GM12872 (cell line): Measurements from ENCODE around the gene TAF1B.

ENCODE experiments used
- TF ChIP-seq, protein P1 (sequence below): IDR thresholded peaks from 3 replicates; pipeline ENCODE4 v1.5.1; 2011; ENCODE audit warnings: low read depth, mild to moderate bottlenecking, low read length, moderate library complexity; ENCODE audit not compliant: insufficient read depth

TAF1B gene

GRCh38 chr2:9843229-9844035 lies at the start of gene TAF1B:
TAF1B (plus strand) TSS chr2:9843474; CDS start chr2:9843542, 68 bp downstream.
- TF ChIP-seq, protein P1, sequence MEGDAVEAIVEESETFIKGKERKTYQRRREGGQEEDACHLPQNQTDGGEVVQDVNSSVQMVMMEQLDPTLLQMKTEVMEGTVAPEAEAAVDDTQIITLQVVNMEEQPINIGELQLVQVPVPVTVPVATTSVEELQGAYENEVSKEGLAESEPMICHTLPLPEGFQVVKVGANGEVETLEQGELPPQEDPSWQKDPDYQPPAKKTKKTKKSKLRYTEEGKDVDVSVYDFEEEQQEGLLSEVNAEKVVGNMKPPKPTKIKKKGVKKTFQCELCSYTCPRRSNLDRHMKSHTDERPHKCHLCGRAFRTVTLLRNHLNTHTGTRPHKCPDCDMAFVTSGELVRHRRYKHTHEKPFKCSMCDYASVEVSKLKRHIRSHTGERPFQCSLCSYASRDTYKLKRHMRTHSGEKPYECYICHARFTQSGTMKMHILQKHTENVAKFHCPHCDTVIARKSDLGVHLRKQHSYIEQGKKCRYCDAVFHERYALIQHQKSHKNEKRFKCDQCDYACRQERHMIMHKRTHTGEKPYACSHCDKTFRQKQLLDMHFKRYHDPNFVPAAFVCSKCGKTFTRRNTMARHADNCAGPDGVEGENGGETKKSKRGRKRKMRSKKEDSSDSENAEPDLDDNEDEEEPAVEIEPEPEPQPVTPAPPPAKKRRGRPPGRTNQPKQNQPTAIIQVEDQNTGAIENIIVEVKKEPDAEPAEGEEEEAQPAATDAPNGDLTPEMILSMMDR: peak; percentile 27; the same call in 2 of the 3 replicates

DNA sequence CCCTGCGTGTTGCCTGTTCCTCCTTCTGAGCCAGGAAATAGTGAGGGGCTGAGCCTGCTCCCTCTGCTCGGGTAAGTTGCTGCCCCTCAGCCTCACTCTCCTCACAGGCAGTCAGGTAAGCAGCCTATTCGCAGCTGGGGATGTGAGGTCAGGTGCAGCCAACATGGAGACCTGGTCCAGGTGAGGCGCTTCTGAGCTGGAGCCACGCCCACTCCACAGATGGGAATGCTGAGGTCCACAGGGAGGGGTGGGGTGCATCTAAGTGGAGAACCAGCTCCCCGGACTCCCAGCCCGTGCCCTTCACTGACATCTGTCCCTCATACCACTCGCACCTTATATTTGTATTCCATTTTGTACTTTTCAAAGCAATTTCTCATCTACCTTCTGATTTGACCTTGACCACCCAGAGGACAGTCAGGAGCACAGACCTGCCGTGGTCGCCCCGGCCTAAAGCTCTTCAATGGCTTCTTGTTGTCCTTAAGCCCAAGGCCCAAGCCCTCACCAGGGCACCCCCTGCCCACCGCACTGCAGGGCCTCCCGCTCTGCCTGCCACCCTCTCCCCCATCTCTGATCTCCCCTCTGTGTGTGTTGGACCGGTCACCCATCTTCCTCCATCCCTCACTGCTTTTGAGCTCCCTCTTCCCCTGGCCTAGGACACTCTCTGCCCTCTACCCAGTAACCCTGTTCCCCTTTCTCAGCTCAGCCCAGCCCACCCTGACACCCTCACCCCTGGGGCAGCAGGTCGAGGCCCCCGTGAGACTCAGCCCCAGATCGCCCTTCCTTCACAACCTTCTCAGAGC lies 49.2 kb upstream of the TAF1B start:
- TF ChIP-seq, protein P1: no peak

DNA sequence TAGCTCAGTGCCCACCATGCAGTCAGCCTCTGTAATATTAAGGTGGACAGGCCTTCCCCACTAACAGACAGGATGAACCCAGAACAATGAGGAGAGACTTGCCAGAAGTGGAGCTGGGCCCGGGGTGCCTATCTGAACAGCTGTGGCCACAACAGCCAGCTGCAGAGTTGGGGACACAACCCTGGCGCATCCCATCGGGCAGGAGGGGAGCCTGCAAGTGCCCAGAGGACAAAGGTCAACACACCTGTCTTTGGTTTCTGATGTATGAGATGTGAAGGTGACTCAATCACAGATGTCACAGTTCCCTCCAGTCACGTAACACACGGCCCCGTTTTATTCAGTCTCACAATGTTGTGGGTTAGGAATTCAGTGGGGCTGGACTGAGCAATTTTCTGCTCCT lies 48.2 kb upstream of the TAF1B start:
- TF ChIP-seq, protein P1: no peak

GRCh38 chr2:9796056-9797010 lies 46.9 kb upstream of the TAF1B start:
- TF ChIP-seq, protein P1: no peak

GRCh38 chr2:9797086-9797485 lies 46.2 kb upstream of the TAF1B start:
- TF ChIP-seq, protein P1: no peak

DNA sequence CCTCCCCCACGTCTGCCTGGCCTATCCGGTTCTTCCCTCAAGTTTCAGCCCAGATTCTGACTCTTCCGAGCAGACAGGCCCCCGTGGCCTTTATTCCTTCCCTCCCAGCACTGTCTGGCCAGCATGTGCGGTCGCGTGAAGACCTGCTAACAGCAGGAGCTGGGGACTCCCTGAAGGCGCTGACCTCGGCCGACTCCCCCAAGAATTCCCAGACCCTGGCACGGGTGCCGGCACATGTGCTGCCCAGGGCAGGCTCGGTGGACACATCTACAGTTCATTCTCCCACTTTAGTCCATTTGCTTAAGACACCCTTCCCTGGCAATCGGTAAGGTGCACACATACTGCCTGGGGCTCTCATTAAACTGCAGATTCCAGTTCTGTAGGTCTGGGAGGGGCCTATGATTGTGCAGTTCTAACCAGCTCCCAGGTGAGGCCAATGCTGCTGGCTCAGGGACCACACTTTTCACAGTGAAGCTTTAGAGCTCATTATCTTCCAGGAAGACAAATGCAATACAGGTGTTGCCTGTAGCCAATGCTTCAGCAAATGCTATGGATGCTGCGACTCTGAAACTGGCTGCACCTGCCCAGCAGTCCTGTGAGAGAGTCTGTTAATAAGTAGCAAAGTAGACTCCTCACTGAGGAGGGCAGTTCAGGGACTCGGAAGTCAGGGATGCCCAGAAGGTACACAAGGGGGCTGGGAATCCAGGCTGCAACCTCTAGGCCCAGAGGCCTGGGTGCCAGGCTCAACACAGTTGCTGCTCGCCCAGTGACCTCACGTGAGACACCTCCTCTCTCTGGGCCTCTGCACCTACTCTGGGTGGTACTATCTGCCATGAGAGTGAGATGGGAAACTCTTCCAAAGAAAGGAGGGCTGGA lies 45.4 kb upstream of the TAF1B start:
- TF ChIP-seq, protein P1: no peak
